ENCODE measurements around the gene RAD51B. TPM values are rescaled to one million over a fixed set of nuclear protein-coding genes. Genes with fewer than 3 reads are reported as not detected.
"Not testable (repeated sequence)": the region's sequence is repeated elsewhere in the genome, so short reads cannot be mapped to it uniquely, and the experiment has no call there.

Gene RAD51B
- total and polyA plus RNA-seq, 2 experiments from 2014 or later: 11.7 to 17.8 TPM

DNA sequence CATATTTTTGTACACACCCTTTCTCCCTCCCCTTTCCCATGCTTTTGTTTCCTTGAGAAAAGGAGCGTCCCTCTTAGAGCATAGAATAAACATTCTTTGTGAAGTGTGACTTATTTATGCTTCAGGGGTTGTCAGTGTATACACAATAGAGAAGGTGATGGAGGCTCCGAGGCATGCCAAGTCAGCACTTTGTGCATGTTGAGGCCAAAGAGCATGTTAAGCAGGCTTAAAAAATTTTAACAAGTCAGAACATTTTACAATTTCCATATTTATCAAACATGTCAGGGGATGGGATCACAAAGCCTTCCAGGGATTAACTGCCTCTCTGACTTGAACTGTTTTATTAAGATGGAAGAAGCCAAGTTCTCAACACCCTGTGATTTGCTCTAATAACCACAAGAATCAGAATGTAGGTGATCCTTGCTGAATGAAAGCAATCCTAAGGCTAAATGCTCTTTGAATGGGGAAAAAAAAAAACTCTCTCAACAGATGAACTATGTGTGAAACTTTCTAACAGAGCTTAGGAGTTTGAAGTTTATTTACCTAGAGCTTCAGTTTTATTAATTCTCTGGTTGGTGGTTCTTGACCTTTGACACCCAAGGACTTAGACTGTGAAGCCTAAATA, 223.1 kb downstream of the RAD51B start:
- H3K36me3 ChIP-seq: no peaks in the 10 kb centered on the region
- no peak overlapping the region for H3K27ac ChIP-seq
- no peaks in the 10 kb centered on the region for H3K27me3 ChIP-seq
- H3K9me3 ChIP-seq (ENCODE audit: low read depth): no peaks in the 10 kb centered on the region
- TF ChIP-seq, protein P1, sequence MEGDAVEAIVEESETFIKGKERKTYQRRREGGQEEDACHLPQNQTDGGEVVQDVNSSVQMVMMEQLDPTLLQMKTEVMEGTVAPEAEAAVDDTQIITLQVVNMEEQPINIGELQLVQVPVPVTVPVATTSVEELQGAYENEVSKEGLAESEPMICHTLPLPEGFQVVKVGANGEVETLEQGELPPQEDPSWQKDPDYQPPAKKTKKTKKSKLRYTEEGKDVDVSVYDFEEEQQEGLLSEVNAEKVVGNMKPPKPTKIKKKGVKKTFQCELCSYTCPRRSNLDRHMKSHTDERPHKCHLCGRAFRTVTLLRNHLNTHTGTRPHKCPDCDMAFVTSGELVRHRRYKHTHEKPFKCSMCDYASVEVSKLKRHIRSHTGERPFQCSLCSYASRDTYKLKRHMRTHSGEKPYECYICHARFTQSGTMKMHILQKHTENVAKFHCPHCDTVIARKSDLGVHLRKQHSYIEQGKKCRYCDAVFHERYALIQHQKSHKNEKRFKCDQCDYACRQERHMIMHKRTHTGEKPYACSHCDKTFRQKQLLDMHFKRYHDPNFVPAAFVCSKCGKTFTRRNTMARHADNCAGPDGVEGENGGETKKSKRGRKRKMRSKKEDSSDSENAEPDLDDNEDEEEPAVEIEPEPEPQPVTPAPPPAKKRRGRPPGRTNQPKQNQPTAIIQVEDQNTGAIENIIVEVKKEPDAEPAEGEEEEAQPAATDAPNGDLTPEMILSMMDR (IDR thresholded peaks at IDR 0.05; ENCODE audit: low read depth, low read length): no peak
- no peak for DNase-seq (ENCODE audit: low read depth in 1 of 2, low spot score in 1 of 2)
- H3K4me3 ChIP-seq: no peak overlapping the region
- H3K4me1 ChIP-seq (ENCODE audit: low read depth): peaks cover 4% of the 10 kb centered on the region

DNA sequence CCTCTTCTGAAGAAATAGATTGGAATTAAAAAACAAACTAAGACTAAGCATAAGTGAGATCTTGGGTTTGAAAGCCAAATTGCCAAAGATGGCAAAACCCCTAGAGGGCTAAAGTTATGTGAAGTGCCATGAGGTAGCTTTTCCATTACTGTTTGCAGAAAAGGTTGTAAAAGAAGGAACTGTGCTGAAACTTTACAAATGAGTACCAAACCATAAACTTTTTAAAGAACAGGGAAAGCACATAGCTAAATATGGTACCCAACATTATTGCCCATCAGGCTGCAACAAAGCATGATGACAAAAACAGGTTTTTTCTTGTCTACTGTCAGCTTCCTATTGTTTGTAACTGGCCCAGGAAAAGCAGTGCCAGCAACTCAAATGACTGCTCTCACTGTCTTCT, 224.2 kb downstream of the RAD51B start:
- Histone ChIP-seq H3K4me3 (no peak overlapping the region), H3K9me3 (ENCODE audit: low read depth) (no peaks in the 10 kb centered on the region), H3K36me3 (no peaks in the 10 kb centered on the region), H3K4me1 (ENCODE audit: low read depth) (peaks cover 4% of the 10 kb centered on the region), H3K27ac (no peak overlapping the region), H3K27me3 (no peaks in the 10 kb centered on the region)
- DNase-seq (ENCODE audit: low read depth in 1 of 2, low spot score in 1 of 2): no peak
- TF ChIP-seq, protein P1 (IDR thresholded peaks at IDR 0.05; ENCODE audit: low read depth, low read length): no peak

DNA sequence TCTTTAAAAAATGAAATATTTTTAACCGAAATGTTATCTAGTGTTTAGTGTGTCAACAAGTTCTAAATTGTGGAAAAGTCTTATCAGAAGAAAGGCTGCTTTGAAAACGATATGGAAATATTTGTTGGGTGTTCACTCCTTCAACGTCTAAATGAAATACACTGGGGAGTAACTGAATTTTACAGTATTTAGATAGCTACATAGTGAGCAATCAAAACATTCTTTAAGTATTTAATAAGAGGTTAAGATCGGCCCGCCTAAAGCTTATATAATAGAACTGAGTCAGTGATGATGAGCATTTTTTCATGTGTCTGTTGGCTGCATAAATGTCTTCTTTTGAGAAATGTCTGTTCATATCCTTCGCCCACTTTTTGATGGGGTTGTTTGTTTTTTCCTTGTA, 228.3 kb downstream of the RAD51B start:
- peak in 1 of 2 donors; percentile 25 for DNase-seq (ENCODE audit: low read depth in 1 of 2, low spot score in 1 of 2)
- TF ChIP-seq, protein P1 (IDR thresholded peaks at IDR 0.05; ENCODE audit: low read depth, low read length): no peak
- no peaks in the 10 kb centered on the region for H3K9me3 ChIP-seq (ENCODE audit: low read depth)
- no peak overlapping the region for H3K4me3 ChIP-seq
- no peaks in the 10 kb centered on the region for H3K36me3 ChIP-seq
- H3K27me3 ChIP-seq: no peaks in the 10 kb centered on the region
- H3K4me1 ChIP-seq (ENCODE audit: low read depth): no peaks in the 10 kb centered on the region
- no peak overlapping the region for H3K27ac ChIP-seq

DNA sequence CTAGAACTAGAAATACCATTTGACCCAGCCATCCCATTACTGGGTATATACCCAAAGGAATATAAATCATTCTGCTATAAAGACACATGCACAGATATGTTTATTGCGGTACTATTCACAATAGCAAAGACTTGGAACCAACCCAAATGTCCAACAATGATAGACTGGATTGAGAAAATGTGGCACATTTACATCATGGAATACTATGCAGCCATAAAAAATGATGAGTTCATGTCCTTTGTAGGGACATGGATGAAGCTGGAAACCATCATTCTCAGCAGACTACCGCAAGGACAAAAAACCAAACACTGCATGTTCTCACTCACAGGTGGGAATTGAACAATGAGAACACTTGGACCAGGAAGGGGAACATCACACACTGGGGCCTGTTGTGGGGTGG, 229.2 kb downstream of the RAD51B start:
- H3K4me1 ChIP-seq (ENCODE audit: low read depth); H3K9me3 ChIP-seq (ENCODE audit: low read depth); DNase-seq (ENCODE audit: low read depth in 1 of 2, low spot score in 1 of 2); H3K4me3 ChIP-seq; H3K27ac ChIP-seq; H3K36me3 ChIP-seq; H3K27me3 ChIP-seq: not testable (repeated sequence)

DNA sequence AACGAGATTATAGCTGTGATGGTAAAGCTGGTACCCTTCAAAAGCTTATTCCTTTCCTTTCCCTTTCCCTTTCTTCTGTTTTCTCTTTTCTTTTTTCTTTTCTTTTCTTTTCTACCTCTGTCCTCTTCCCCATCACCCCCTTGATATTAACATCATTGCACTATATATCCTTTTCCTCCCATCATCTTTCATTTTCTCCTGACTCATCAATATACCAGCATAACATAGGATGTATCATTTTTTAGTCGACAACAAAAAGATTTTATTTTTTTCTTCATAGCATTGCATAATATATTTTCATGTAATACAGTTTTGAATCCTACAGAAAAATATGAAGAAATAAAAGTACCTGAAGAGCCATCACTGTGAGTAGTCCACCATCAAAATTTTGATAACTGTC, 230.6 kb downstream of the RAD51B start:
- no peak for DNase-seq (ENCODE audit: low read depth in 1 of 2, low spot score in 1 of 2)
- H3K4me1 ChIP-seq (ENCODE audit: low read depth): no peaks in the 10 kb centered on the region
- no peak overlapping the region for H3K27ac ChIP-seq
- TF ChIP-seq, protein P1 (IDR thresholded peaks at IDR 0.05; ENCODE audit: low read depth, low read length): no peak
- H3K27me3 ChIP-seq: no peaks in the 10 kb centered on the region
- no peaks in the 10 kb centered on the region for H3K9me3 ChIP-seq (ENCODE audit: low read depth)
- no peak overlapping the region for H3K4me3 ChIP-seq
- H3K36me3 ChIP-seq: no peaks in the 10 kb centered on the region

DNA sequence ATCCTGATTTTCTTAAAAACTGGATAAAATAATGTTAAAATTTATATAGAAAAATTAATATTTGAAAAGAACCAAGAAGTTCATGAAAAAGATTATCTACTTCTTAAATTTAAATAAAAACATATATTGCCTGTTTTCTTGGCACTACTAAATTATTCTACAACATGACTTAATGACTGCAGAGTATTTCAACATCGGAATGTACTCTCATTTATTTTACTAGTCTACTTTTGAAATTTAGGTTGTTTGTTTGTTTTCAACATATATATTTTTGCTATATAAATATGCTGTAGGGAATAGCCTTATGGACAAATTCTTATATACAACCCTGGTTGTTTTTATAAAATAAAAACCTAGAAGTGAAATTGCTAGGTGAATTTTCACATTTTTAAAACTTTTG, 231.6 kb downstream of the RAD51B start:
- no peaks in the 10 kb centered on the region for H3K9me3 ChIP-seq (ENCODE audit: low read depth)
- H3K36me3 ChIP-seq: no peaks in the 10 kb centered on the region
- no peaks in the 10 kb centered on the region for H3K27me3 ChIP-seq
- TF ChIP-seq, protein P1 (IDR thresholded peaks at IDR 0.05; ENCODE audit: low read depth, low read length): no peak
- H3K4me1 ChIP-seq (ENCODE audit: low read depth): no peaks in the 10 kb centered on the region
- H3K4me3 ChIP-seq: no peak overlapping the region
- DNase-seq (ENCODE audit: low read depth in 1 of 2, low spot score in 1 of 2): peak in 1 of 2 donors; percentile 16
- no peak overlapping the region for H3K27ac ChIP-seq
